Measurements from ENCODE around the gene RAB22A.

DNA sequence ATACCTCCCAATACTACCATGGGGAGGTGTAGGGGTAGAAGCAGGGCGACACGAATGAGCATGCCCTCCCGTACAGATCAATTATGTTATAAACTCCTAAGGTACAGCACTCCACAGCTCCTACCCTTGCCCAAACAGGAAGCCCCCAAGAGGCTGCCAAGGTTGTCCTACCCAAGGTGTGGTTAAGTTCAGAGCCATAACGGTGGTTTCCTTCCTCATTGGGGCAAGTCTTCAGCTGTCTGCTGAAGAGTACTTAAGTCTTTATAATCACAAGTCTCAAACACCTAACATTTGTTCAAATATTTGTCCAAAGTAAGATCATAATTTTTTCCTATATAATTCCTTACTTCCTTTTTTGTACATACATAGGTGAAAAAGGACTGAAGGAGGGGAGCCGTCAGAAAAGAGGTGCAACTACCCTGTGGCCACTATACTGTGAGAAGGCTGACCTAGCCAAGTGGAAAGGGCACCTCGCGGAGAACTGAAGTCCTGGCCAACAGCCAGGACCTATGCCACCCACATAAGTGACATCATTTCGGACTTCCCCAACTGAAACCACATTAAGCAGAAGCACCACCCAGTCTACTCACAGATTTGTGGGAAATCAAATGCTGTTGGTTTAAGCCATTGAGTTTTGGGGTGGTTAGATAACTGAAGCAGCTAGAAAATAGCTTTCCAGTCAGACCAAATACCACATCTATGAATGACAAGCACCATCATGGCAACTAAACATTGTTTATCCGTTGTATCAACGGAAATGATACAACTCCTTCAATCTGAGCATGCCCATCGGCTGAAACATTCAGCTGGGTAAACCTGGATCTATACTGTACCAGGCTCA lies 2.9 kb upstream of the RAB22A start:
- TF ChIP-seq, protein P1, sequence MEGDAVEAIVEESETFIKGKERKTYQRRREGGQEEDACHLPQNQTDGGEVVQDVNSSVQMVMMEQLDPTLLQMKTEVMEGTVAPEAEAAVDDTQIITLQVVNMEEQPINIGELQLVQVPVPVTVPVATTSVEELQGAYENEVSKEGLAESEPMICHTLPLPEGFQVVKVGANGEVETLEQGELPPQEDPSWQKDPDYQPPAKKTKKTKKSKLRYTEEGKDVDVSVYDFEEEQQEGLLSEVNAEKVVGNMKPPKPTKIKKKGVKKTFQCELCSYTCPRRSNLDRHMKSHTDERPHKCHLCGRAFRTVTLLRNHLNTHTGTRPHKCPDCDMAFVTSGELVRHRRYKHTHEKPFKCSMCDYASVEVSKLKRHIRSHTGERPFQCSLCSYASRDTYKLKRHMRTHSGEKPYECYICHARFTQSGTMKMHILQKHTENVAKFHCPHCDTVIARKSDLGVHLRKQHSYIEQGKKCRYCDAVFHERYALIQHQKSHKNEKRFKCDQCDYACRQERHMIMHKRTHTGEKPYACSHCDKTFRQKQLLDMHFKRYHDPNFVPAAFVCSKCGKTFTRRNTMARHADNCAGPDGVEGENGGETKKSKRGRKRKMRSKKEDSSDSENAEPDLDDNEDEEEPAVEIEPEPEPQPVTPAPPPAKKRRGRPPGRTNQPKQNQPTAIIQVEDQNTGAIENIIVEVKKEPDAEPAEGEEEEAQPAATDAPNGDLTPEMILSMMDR (IDR thresholded peaks at IDR 0.05) = no peak
- no peak for TF ChIP-seq POLR2AphosphoS5 (IDR thresholded peaks at IDR 0.05)
